CD4-positive, alpha-beta T cell treated with Interleukin-15 for 4 hours (primary cell): Measurements from ENCODE around the gene CAPN1.

Experiments
- DNase-seq: peaks from one replicate; pipeline ENCODE4 v3.0.0-alpha.2; 2020; ENCODE audit warnings: low spot score

Gene CAPN1

GRCh38 chr11:65204143-65204542 lies 22.4 kb downstream of the CAPN1 start:
- DNase-seq = no peak

GRCh38 chr11:65204646-65205601 lies 23.2 kb downstream of the CAPN1 start:
- peak; percentile 30 for DNase-seq

GRCh38 chr11:65205602-65205967 lies 23.9 kb downstream of the CAPN1 start:
- no peak for DNase-seq

GRCh38 chr11:65206441-65206841 lies 24.7 kb downstream of the CAPN1 start:
- no peak for DNase-seq

GRCh38 chr11:65206901-65207300 lies 25.2 kb downstream of the CAPN1 start:
- DNase-seq = no peak

- no peak for DNase-seq
These were observed 26.4 kb downstream of the CAPN1 start for GRCh38 chr11:65207918-65208784.

- no peak for DNase-seq
These were observed 27.3 kb downstream of the CAPN1 start for GRCh38 chr11:65208785-65209710.

- no peak for DNase-seq
These were observed 28.1 kb downstream of the CAPN1 start for GRCh38 chr11:65209711-65210360.

- no peak for DNase-seq
These were observed 28.6 kb downstream of the CAPN1 start for GRCh38 chr11:65210361-65210731.

- DNase-seq = no peak
These were observed 29.0 kb downstream of the CAPN1 start for GRCh38 chr11:65210748-65211147.

- no peak for DNase-seq
These were observed 29.8 kb downstream of the CAPN1 start for GRCh38 chr11:65211293-65212105.

- DNase-seq = no peak
These were observed 30.6 kb downstream of the CAPN1 start for GRCh38 chr11:65212226-65212801.

- DNase-seq = peak; percentile 2
These were observed 31.8 kb downstream of the CAPN1 start for GRCh38 chr11:65213322-65214211.

- no peak for DNase-seq
These were observed 32.6 kb downstream of the CAPN1 start for GRCh38 chr11:65214212-65214845.

GRCh38 chr11:65215441-65216076 lies 33.8 kb downstream of the CAPN1 start:
- no peak for DNase-seq

GRCh38 chr11:65216830-65217229 lies 35.1 kb downstream of the CAPN1 start:
- DNase-seq = no peak

- DNase-seq = no peak
These were observed 36.0 kb downstream of the CAPN1 start for GRCh38 chr11:65217441-65218423.
